HG02642 (cell line): Measurements from ENCODE around the gene ZNF835.

Experiments
- ATAC-seq: cut with Tn5 transposase; IDR thresholded peaks from one replicate; pipeline ENCODE4 v1.9.1; 2021; ENCODE audit warnings: mild to moderate bottlenecking; ENCODE audit not compliant: unreplicated experiment, poor library complexity

Gene ZNF835

DNA sequence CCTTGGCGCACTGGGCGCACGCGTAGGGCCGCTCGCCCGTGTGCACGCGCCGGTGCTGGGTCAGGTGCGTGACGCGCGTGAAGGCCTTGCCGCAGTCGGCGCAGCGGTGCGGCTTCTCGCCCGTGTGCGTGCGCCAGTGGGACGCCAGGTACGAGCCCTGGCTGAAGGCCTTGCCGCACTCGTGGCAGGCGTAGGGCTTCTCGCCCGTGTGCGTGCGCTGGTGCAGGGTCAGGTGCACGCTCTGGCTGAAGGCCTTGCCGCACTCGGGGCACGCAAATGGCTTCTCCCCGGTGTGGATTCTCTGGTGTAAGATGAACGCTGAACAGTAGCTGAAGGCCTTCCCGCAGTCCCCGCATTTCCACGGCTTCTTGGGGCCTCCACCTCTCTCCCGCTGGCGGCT lies 7.0 kb downstream of the ZNF835 start:
- no peak for ATAC-seq

DNA sequence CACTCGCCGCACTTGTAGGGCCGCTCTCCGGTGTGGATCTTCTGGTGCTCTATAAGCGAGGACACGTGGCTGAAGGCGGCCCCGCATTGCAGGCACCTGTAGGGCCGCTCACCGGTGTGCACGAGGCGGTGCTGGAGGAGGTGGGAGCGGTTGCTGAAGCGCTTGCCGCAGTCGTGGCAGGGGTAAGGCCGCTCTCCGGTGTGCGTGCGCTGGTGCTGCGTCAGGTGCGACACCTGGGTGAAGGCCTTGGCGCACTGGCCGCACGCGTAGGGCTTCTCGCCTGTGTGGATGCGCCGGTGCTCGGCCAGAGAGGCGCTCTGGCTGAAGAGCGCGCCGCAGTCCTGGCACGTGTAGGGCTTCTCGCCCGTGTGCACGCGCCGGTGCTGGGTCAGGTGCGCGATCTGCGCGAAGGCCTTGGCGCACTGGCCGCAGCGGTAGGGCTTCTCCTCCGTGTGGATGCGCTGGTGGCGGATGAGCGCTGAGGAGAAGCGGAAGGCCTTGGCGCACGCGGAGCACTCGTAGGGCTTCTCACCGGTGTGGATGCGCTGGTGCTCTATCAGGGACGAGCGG lies 7.5 kb downstream of the ZNF835 start:
- no peak for ATAC-seq

- ATAC-seq, result no peak
Observed at GRCh38 chr19:56661248-56661647, 10.3 kb downstream of the ZNF835 start.

DNA sequence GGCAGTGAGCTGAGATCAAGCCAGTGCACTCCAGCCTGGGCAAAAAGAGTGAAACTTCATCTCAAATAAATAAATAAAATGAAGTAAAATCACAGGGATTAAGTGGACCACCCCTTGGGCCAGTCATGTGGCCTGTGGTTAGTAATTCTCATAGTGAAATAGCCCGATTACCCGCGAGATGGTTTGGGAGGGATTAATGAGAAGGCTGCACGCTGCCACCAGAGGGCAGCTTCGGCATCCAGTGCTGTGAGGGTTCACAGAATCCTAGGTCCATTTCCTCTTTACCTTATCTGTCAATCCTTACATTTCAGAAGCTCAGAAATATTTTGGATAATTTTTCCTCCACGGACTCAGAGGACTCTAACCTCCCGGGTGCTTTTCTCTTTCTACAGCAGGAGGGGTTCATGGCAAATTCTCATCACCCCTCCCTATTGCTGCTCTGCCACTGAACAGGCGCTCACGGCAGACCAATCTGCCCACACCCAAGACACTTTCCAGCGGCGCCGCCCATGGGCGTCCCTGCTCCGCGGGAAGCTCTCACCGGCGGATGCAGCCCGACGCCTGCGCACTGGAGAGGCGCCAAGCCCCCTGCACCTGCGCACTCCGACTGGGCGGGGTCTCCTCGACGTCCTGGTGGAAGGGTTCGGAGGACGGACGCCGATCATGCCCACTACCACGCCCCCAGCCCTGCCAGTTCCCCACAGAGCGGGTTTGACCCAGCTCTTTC lies 11.0 kb downstream of the ZNF835 start:
- ATAC-seq, result no peak

- no peak for ATAC-seq
Observed at GRCh38 chr19:56654151-56654550, 17.4 kb downstream of the ZNF835 start.

DNA sequence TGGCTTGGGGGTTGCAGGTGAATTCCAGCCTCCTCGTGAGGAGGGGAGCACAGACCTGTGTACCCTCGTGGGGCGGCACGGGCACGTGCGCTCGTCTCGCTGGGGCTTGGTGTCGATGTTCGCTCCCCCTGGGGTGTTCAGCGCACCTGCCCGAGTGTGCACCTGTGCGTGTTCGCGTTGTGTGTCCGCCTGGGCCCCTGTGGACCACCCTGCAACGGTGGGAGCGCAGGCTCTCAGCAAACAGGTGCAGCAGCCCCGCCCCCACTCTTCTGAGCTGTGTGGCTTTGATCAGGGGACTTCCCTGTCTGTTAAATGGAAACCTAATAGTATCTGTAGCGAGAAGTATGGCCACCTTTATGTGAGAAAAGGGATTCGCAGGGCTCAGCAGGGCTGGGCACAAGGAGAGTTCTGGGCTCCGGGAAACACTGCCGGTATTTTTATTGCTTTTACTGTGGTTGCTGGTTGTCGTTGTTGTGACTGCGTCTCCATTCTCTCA lies 28.0 kb downstream of the ZNF835 start:
- ATAC-seq, result no peak

GRCh38 chr19:56642711-56643459 lies 28.7 kb downstream of the ZNF835 start, which contains the start of gene SMIM17:
SMIM17 (plus strand) TSS chr19:56643159; CDS start chr19:56645668, 2,509 bp downstream.
- ATAC-seq, result no peak

DNA sequence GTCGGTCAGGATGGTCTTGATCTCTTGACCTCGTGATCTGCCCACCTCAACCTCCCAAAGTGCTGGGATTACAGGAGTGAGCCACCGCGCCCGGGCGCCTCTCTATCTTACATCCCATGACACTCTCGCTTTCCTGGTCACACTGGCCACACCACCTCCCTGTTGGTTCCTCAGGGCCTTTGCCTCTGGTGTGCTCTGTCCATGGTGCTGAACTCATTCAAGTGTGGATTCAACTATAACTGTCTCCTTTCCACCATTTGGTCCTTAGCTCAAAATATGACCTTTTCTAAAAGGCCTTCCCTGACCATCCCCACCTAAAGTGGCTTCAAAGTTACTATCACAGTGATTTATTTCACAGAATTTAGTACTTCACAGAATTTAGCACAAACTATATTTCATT lies 32.3 kb downstream of the ZNF835 start:
- ATAC-seq, result no peak

DNA sequence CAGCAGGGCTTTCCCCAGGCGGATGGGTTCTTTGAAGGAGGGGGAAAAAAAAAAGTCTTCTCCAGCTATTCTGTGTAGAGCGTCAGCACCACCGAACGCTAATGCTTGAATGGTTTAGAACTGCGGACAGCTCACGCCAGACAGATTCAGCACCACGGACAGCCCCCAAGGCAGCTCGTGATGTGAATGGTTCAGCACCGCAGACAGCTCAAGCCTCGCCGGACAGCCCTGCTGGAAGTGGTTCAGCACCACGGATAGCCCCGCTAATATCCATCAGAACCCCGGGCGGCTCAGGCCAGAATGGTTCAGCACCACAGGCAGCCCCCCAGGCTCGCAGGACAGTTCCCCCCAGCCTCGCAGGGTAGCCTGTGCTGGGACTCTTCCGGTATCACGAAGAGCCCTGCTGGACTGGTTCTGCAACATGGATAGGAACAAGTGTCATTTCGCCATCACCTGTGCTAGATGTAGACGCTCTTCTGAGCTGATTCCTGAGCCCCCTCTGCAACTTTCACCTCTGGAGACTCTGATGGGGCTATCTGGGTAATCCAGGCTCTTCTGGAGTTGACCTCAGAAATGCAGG lies 33.5 kb downstream of the ZNF835 start:
- ATAC-seq, result no peak

- ATAC-seq, result no peak
Observed at GRCh38 chr19:56633021-56633420, 38.5 kb downstream of the ZNF835 start.

DNA sequence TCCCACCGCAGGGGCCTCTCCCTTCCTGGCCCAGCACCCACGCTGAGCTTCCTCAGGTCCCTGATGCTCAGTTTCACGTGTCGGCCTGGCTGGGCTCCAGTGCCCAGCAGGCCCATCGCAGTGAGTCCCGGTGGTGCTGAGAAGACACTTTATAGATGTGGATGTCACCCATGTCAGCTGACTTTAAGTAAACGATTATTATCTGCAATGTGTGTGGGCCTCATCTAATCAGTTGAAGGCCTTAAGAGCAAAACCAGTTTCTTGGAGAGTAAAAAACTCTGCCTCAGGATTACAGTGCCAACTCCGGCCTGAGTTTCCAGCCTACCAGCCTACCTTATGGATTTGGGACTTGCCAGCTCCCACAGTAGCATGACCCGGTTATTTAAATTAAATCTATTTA lies 45.8 kb downstream of the ZNF835 start:
- no peak for ATAC-seq

- ATAC-seq, result no peak
Observed at GRCh38 chr19:56623006-56623405, 48.6 kb downstream of the ZNF835 start.

- ATAC-seq, result no peak
Observed at GRCh38 chr19:56622374-56622773, 49.2 kb downstream of the ZNF835 start.

DNA sequence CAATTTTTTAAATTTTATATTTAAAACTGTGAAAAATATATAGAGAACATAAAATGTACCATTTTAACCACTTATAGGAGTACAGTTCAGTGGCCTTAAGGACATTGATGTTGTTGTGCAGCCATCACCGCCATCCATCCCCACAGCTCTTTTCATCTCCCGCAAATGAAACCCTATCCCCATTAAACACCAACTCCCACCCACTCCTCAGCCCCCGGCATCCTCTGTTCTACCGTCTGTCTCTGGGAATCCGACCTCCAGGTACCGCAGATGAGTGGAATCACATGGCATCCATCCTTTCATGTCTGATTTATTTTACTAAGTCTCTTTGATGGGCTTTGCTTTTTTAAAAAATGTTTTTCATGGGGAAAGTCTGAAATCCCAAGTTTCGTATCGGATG lies 52.4 kb downstream of the ZNF835 start:
- no peak for ATAC-seq

- no peak for ATAC-seq
Observed at GRCh38 chr19:56617531-56617930, 54.0 kb downstream of the ZNF835 start.

DNA sequence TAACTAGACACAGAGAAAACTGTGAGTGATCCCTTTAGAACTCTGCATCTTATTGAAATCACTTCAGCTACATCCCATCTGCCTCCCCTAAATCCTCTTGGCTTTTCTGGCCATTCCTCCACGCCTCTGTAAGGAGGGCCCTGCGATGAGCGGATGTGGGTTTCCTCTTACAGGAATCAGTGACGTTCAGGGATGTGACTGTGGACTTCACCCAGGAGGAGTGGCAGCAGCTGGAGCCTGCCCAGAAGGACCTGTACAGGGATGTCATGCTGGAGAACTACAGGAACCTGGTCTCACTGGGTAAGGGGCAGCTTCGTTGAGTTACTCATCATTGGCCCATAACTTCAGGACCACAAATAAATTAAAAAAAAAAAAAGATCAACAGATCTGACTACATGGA lies 57.9 kb downstream of the ZNF835 start:
- ATAC-seq, result no peak

DNA sequence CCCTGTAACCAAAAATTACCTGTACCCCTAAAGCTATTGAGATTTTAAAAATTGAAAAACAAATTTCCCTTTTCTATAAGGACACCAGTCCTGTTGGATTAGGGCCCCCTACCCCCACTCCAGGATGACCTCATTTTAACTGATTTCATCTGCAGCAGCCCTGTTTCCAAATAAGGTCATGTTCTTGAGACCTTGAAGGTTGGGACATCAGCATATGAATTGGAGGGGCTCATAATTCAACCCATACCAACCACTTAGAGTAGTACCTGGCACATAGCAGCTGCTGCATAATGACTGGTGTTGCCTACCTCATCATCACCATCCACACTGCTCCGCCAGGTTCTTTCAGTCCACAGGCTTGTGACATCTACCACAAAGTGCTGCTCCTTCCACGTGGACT lies 58.8 kb downstream of the ZNF835 start:
- no peak for ATAC-seq
